GM21423 (cell line): ENCODE results near the gene SERPINB10.
"Not testable (repeated sequence)": the region's sequence is repeated elsewhere in the genome, so short reads cannot be mapped to it uniquely, and the experiment has no call there.

Source experiments
- ATAC-seq: cut with Tn5 transposase; IDR thresholded peaks from one replicate; pipeline ENCODE4 v1.9.1; 2021; ENCODE audit warnings: mild to moderate bottlenecking, moderate library complexity; ENCODE audit not compliant: unreplicated experiment

The SERPINB10 gene

DNA sequence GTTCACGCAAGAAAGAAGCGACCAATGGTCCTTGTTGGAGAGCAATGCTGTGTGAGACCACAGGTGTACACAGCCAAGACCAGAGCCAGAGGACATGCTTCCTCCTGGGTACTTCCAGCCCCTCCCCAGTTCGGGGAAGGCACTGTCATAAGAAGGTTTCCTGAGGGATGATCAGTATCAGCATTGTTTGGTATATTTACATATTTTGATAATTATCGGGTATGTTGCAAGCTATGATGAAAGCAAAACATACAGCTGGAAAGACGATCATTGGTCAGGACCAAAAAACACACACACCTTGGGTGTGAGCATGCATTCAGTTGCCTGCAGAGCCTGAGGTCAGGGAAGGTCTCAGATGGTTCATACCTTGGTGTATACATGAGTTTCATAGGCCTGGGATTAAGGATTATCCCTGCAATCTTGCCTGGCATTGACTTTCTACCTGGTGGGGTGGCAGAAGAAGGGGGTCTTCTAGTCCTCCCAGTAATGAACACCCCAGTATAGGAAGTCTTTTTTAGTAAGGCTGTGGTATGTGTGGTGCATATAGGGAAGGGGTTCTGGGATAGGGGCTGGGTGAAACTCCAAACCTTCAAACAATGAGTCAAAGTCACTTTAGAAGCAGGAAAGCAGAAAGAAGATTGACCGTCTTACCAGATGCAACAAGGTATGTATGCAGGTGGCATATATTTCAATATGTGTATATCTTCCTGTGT, 17.4 kb upstream of the SERPINB10 start:
- no peak for ATAC-seq

DNA sequence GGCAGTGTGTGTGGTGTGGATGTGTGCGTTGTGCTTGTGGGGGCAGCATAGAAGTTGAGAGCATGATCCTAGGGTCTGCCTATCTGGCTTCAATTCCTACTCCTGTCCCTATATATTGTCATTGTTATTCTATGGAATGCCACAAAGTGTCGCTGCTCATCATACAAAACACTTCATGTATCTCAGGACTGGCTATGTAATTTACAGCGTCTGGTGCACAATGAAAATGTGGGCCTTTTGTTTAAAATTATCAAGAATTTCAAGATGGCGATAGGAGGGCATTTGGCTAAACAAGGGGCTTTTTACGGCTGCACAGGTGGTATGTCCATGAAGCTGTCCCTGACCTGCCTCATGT, 16.8 kb upstream of the SERPINB10 start:
- ATAC-seq = no peak

DNA sequence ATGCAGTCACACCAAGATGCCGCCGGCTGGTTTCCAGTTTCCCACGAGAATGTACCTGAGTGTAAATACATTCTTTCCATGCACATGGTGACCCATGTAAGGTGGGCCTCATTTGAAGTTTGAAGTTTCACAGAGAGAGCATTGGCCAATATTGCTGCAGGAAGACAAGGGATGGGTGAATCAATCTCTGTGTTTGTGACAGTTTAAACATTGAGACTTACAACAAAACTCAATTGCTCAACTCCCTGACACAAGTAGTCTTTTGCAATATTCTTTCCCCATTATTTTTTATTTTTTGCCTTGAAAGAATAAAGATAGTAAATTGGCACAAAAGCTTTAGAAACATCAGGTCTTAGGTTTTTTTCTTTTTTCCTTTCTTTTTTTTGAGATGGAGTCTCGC, 15.2 kb upstream of the SERPINB10 start:
- ATAC-seq = no peak

DNA sequence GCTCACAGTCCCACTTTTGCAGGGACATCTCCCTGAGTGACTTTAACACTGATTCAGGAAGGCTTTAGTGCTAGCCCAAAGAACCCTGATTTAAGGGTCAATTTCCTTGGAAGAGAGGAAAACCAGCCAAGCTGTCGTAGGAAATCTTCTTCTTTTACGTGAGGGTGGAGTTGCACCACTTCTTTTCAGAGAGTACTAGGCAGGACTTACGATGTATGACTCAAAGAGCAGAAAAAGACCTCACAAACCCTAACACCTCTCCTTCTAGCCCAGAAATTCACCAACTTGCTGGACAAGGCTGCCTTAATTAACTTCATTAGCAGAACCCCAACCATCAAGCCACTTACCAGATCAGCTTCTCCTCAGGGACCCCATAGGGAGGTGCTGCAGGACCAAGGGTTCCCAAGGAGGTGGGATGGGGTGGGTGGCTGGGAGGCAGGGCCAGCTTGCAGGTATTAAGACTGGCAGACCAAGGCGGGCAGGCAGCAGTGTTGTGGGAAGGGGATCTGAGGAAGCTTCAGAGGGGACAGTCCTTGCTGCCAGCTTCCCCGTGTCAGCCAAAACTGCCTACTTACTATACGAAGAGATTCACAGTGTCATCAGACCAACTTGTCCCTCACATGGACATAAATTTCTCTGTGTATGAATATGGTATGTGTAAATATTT, 13.5 kb upstream of the SERPINB10 start:
- no peak for ATAC-seq

DNA sequence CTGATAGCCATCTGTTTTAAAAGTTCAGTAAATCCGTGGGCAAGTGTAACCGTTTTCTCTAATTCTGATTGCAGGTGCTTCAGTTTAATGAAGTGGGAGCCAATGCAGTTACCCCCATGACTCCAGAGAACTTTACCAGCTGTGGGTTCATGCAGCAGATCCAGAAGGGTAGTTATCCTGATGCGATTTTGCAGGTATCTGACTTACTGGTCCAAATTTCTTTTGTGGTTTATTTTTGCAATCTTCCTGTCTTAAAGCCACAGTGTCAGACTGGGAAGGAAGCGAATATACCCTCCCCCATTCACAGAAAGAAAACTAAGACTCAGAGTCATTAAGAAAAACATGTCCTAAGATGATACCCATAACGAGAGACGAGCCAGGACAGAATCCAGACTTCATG, 12.6 kb upstream of the SERPINB10 start:
- ATAC-seq = no peak

- no peak for ATAC-seq
These were observed 10.7 kb upstream of the SERPINB10 start for GRCh38 chr18:63897072-63897471.

- no peak for ATAC-seq
These were observed 8.6 kb upstream of the SERPINB10 start for GRCh38 chr18:63899206-63899605.

DNA sequence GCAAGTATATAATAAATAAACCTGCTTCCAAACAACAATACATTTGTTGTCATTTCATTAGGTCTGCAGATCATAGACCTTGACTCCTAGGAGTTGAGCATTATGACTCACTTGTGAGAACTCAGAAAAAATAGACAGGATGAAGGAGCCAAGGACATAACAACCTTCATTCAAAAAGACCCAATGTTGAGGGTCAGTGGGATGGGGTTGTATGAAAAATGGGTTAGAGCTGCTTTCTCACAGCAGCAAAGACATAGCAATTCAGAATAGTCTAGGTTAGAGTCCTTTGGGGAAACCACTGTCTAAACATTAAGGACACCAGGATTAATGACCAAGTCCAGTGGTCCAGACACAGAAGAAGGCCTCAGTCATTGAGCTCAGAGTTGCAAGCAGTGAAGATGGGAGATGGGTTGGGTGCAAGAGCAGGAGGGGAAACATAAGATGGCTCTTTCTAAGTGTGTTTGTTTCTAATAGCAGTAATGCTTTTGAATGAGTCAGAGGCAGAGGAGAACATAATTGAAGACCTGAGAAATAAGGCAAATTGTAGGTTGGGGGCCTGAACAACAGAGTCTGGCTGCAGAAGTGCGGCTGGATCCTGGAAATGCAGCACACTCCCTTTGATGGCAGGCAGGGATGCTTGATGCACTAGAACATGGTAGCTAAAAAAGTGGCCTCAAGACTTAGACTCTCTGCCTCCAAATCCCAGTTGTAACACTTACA, 3.7 kb upstream of the SERPINB10 start:
- ATAC-seq = no peak

- ATAC-seq = no peak
These were observed 3.1 kb upstream of the SERPINB10 start for GRCh38 chr18:63904694-63905093.

GRCh38 chr18:63905361-63905760, 2.4 kb upstream of the SERPINB10 start:
- no peak for ATAC-seq

DNA sequence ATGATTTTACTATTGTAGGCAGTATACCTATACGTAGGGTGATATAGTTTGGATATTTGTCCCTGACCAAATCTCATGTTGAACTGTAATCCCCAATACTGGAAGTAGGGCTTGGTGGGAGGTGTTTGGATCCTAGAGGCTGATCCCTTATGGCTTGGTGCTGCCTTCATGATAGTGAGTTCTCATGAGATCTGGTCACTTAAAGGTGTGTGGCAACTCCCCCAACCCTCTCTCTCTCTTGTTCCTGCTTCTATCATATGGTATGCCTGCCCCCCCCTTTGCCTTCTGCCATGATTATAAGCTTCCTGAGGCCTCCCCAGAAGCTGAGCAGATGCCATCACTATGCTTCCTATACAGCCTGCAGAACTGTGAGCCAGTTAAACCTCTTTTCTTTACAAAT, 1.7 kb upstream of the SERPINB10 start:
- no peak for ATAC-seq

DNA sequence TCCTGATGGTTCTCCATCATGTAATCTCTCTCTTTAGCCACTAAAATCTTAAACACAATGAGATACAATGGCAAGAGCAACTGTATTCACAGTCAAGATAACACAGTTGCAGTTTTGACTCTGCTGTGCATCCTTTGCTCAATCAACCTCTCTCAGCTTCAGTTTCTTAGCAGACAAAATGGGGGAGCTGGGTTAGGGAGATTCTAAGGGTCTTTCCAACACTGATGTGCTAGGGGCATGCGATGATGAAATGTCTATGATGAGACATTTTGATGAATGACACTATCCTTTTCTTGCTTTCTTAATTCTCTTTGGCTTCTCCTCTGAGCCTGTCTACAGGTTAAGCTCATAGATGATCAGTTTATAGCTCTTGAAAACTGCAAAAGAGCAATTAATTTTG, 1.1 kb downstream of the SERPINB10 start:
- no peak for ATAC-seq

- no peak for ATAC-seq
These were observed 2.1 kb downstream of the SERPINB10 start for GRCh38 chr18:63909870-63910269.

GRCh38 chr18:63917817-63918216, 10.1 kb downstream of the SERPINB10 start:
- no peak for ATAC-seq

DNA sequence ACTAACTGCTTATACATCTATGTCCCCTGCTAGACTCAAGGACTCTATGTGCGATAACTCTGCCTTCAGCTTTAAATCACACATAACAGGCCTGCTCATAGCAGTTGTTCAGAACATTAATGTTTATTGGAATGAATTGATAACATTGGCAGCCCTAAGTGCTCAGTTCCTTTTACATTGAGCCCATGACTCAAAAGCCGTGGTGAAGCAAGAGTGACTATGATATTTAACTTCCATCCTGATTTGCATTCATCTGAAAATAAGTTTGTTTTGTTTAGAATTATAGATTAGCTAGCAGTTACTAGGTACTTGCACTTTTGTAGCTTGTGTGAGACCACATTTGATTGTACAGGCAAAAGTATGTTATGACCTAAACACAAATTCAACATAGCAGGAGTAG, 14.3 kb downstream of the SERPINB10 start:
- ATAC-seq = no peak

DNA sequence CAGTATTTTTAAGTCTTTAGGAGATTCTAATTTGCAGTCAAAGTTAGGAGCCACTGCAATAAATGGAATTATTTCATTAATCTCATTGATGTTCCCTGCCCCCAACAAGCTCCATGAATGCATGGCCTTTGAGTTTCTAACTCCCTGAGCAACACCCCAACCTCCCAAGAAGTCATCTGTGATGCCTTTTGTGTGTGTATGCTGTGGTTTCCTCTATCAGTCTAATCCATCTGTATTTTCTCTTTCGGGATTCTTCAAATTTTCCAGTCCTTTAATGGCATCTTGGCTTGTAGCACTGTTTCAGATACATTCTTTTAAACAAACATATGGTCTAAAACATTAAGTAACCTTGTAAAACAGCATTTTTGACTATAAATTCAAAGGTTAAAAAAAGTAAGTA, 16.8 kb downstream of the SERPINB10 start:
- no peak for ATAC-seq

GRCh38 chr18:63928331-63928730, 20.6 kb downstream of the SERPINB10 start:
- no peak for ATAC-seq

DNA sequence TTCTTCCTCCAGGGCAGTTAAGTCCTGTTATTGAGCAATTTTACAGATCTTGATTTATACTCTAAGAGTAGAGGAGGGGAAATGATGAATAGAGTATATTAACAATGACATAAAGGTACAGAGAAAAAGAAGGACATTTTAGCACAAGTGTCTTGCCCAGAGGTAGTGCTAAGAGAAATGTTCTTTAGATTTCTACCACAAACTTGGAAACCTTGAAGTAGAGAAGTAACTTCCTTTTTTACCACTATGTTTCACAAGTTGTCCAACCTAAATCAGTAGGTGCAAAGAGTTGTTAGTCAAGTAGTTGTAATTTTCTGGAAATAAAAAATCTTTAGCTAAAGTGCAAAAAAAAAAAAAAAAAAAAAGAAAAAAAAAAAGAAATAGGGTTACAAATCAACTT, 21.6 kb downstream of the SERPINB10 start:
- not testable (repeated sequence) for ATAC-seq

DNA sequence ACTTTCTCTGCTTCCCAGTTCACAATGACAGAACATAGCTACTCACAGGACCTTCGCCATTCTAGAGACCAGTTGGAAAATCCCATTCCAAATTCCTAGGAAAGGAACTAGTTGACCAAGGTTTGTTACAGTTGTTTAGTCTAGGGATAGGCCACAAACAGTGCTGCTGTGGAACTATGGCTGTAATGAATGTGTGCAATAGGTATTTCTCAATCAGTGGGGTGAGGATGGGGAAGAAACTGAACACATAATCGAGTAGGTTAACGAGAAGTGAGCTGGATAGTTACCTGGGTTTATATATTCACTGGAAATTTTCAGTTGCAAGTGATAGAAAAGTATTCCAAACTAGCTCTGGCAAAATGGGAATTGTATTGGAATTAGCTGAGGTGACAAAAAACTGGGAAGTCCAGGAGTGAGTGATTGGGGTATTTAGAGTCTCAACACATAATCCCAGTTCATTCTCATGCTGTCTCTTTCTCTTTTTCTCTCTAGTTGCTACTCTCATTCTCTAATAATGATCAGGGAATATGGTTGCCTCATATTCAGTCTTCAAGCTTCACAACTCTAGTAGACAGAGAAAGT, 23.1 kb downstream of the SERPINB10 start:
- no peak for ATAC-seq

DNA sequence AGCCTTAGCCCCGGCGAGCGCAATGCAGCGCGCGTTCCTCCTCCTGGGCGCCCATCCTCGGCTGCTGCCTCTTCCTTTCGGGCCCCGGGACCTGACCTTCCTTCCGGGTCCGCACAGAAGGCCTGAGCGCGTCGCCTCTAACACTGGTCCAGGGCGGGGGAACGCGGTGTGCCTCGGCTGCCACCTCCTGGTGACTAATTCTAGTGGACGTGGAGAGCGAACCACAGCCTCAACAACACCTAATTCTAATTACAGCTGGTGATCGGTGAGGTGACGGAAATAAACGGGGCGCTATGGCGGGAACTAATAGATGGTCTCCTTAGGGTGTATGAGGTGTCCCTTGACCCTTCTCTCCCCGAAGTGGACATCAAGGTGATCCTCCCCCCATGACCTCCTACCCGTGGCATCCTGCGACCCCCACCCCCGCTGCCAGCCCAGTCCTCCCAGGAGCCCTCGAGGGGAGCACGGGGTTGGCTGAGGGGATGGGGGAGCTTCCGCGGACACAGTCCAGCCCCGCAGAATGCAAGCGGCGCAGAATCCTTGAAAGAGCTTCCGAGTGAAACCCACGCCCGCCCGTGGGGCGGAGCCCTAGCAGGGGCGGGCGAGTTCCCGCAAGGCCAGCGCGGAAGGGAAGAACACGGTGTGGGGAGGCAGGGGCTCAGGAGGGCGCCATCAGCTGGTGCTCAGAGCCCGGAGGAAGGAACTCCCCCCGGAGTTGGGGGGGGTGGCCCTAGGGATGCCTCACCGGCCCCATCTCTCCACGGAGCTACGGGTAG, 28.6 kb downstream of the SERPINB10 start:
- peak; percentile 98 for ATAC-seq

DNA sequence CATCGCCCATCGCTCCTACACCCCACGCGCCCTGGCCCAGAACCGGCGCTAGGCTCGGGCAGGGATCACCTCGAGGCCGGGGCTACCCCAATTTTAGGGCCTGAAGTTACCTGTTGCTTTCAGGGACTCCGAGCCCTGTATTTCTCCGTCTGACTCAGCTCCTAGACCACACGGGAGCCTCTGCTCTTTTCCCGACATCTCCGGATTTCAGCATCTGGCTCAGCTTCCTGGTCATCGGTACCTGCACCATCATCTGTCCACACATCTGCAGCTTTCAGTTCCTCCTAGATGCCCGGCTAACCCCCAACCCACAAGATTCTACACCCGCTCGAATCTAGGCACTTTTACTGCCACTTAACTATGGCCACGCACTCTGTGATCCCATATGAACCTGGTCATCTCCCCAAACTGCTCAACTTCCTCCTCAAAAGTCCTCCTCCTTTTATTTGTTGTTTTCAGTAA, 29.2 kb downstream of the SERPINB10 start:
- peak; percentile 18 for ATAC-seq
